HK-2 (cell line): ENCODE measurements around the gene ADAMTS14.

ENCODE experiments used
- DNase-seq: peaks from one replicate; pipeline ENCODE4 v3.0.0-alpha.2; 2018; ENCODE audit not compliant: unreplicated experiment

The ADAMTS14 gene

GRCh38 chr10:70771311-70772194 is 99.2 kb downstream of the ADAMTS14 start:
- DNase-seq: no peak

- DNase-seq: no peak
These were observed 100.3 kb downstream of the ADAMTS14 start for GRCh38 chr10:70772627-70773026.

DNA sequence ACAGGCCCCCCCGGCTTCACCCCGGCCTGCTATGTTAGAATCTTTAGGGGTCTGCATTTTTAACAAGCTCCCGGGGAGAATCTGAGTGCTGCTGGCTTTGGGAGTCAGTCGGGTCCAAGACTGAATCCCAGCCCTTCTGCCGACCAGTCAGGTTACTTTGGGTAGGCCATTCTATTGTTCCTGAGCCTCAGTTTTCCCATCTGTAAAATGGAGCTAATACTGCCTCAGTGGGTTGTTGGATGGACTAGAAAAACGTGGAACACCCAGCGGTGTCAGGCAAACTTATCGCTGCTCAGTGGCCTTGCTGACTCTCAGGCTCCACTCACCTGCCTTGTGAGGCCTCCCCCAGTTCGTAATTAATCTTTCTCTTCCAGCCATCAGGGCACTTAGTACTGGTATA is 101.2 kb downstream of the ADAMTS14 start:
- DNase-seq: no peak

DNA sequence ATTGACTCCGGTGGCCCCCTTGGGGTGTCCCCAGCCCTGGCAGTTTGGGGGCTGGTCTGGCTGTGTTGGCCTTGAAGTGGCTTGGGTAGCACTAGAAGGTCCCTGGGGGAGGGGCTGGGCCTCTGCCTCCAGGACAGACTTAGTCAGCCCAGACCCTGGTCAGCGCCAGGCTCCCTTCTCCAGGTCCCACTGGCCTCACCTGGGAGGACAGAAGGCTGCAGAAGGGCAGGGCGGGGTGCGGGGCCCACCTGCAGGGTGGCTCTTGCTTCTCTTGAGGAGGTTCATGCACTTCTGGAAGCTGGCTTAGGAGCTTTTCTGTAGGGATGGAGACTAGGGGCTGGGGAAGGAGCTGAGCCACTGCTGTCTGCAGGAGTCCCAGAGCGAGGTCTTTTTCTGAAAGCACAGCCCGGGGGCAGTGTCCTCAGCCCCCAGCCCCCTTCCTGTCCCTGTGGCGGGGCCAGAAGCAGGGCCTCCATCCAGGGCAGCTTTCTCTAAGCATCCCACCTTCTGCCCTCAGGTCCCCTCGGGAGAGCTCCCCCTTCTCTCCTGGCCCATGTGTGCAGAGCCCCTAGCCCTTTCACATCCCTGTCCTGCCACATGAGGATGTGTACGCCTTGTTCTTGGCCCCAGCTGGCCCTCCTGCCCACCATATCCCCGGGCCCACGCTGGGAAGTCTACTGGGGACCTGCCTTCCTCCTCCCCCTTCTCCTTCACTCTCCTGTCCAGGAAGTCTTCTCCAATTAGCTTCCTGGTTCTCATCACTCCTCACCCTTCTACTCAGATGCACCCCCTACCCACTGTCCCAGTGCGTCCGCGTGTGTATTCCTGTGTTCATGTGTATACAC is 101.9 kb downstream of the ADAMTS14 start:
- no peak for DNase-seq

DNA sequence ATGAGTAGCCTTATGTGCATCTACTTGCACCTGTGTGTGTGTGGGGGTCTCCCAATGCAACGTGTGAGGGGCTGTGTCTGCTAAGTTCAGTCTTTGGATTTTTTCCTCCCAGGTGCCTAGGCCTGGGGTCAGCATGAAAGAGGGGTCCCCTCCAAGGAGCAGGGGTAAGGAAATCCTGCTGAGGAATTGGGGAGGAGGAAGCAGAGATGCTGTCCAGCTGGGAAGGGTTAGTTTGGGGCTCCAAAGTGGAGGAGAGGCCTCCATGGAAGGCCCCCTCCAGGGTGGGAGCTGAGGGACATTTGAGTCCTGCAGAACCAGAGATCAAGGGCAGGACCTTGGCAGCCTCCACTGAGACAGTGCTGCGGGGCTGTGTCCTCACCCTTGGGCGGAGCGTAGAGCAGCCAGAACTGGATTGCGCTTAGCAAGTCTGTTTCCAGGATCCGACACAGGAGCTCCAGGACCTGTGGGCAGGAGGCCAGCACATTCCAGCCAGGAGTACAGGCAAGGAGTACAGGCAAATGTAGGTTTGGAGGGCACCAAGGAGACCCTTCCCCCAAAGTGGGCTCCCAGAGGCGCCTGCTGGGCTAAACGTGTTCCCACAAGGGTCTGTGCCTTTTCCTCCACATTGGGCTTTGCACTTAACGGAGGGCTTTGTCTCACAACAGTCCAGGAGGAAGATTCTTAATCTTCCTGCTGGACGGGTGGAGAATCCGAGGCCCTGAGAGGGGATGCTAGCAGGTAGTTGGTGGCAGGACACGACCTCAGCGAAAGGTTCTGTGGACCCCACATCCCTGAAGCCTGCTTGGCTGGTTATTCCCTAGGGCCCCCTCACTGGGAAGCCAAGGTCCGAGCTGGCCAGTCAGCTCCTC is 102.7 kb downstream of the ADAMTS14 start:
- DNase-seq: no peak

DNA sequence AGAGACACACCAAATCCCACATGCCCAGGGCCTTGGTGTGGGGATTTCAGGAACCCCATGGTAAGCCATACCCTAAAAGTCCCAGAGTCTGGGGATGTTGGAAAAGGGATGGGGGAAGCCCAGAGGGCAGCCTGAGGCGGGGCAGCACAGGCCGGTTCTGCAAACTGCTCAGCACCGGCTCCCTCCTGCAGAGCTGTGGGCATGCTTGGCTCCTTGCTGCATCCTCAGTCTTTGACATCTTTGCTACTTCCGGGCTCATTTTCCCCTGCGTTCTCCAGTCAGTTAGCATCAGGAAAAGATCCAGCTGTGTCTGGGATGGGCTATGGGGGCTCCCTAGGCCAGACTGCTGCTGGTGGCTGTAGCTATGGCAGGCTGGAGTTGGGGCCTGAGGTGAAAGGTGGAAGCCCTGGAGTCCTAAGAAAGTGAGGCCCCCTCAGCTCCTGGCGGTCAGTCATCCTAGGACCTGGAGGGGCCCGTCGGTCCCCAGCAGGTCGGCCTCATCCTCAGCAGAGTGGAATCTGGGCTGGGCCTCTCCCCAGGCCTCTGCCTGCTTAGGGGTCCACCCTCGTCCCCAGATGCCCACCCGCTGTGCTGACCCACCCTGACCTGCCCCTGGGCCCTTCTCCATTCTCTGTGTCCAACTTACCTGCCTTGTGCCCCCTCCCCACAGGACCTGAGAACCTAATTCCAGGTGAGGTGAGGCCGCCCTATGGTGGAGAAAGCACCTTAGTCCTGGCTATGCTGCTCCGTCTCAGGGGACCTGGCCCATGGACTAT is 103.6 kb downstream of the ADAMTS14 start:
- DNase-seq: no peak

DNA sequence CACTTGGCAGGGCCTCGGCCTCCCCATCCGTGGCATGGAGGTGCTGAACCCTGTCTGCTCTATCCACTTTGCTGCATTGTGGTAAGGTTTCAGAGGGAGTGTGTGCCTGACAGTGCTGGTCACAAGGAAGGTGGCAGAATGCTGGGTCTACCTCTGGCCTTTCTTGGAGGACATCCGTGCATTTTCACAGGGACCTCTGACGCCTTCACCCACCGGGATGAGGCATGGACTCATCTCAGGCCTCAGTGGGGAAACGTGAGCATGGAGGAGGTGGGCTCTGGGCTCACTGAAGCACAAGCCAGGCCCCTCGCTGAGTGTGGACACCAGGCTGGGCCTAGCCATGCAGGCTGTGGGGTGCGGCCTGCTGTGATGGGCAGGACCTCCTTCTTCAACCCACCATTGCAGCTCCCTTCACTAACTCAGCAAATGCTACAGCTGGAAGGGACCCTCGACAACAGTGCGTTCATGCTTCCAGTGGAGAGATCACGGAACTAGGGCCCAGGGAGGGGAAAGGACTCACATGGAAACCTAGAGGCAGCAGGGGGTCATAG is 104.2 kb downstream of the ADAMTS14 start:
- no peak for DNase-seq

- DNase-seq: no peak
These were observed 105.0 kb downstream of the ADAMTS14 start for GRCh38 chr10:70777063-70777875.

GRCh38 chr10:70778267-70778924 is 106.1 kb downstream of the ADAMTS14 start:
- DNase-seq: no peak

DNA sequence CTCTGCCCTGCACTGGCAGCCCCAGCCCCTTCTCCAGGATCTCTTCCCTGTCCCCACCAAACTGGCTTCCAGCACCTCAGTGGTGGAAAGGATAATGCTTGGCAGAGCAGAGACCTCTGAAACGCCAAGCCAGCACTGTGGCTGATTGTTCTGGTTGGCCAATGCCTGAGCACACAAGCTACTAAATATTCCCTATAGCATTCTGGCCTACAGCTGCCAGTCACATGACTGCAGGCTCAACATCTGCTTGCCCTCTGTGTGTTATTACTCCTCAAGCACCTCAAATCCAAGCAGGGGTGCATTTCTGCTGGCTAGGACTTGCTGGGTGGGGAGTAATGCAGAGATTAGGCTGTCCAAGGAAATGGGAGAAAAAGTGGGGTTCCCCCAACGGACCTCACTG is 106.8 kb downstream of the ADAMTS14 start:
- DNase-seq: no peak

GRCh38 chr10:70779511-70780369 is 107.4 kb downstream of the ADAMTS14 start:
- DNase-seq: no peak

GRCh38 chr10:70780370-70780760 is 108.1 kb downstream of the ADAMTS14 start:
- DNase-seq: no peak

GRCh38 chr10:70780772-70781171 is 108.5 kb downstream of the ADAMTS14 start:
- no peak for DNase-seq

- DNase-seq: no peak
These were observed 109.2 kb downstream of the ADAMTS14 start for GRCh38 chr10:70781461-70782051.

DNA sequence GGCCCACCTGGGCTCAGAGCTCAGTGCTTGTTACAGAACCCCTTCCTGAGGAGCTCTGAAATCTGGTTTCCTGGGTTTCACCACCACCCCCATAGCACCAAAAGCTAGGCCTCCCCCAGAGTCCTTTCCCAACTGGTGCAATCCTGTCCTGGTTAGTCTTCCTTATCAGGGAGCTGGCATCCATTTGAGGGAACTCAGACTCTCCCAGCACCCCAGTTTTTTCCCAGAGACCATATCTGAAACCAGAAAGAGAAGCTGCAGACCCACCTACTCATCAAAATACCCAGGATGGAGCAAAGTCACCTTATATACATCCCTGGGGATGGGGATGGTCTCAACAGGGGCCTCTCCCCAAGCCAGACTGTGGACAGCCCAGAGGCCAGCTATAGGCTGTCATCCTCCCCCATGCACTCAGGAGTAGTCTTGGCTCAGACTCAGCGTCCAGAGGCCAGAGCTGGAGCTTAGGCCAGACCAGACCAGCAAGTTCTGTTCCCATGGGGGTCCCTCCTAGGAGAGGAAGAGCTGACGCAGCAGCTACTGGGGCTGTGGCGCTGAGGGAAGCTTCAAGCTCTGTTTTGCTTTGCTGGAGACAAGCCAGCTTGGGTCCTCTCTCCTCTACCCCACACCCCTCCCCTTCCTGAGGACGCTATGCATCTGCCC is 109.9 kb downstream of the ADAMTS14 start:
- DNase-seq: no peak

GRCh38 chr10:70782746-70783680 is 110.7 kb downstream of the ADAMTS14 start:
- DNase-seq: no peak
